ENCODE results near the gene PHLPP1. TPM values are rescaled to one million over a fixed set of nuclear protein-coding genes. Genes with fewer than 3 reads are reported as not detected.

The PHLPP1 gene
- total RNA-seq, 1 experiment from 2014 or later, result 14.7 TPM

- peaks cover 5 to 28% of the 10 kb centered on the region in 2 experiments for H3K4me1 ChIP-seq (ENCODE audit: control insufficient read depth in 1 of 2, insufficient read depth in 2 of 2, low read length in 2 of 2)
- H3K79me2 ChIP-seq (ENCODE audit: insufficient read depth, low read length), result no peaks in the 10 kb centered on the region
- H3K27me3 ChIP-seq (ENCODE audit: insufficient read depth, low read length), result no peaks in the 10 kb centered on the region
- H3K9ac ChIP-seq (ENCODE audit: low read length), result no peak overlapping the region
- intact Hi-C loops (cut with micrococcal nuclease), result no loop called here
- peak overlapping the region; percentile 39 for H3K4me2 ChIP-seq (ENCODE audit: low read length)
- no peak overlapping the region for H3K27ac ChIP-seq (ENCODE audit: low read depth, low read length)
- ChIA-PET POLR2A (interaction anchor here (0.7 kb wide), 1 partner anchor 33 kb away, joined by 3 read pairs; no protein-coding TSS in a partner anchor), RAD21 (ENCODE audit: low non-redundant PET in 1 of 2, low total read pairs in 2 of 2, uncharacterized antibody in 2 of 2, unreplicated experiment in 2 of 2) (no interaction called here), CTCF (no interaction called here)
- H3K9me2 ChIP-seq (ENCODE audit: insufficient read depth), result no peaks in the 10 kb centered on the region
- BruUV-seq (replicated peaks), result no TSS peak
- no peak overlapping the region for H3K4me3 ChIP-seq (replicated peaks in 1 of 2; ENCODE audit: low read depth in 1 of 2, low read length in 2 of 2)
- H2AFZ ChIP-seq (ENCODE audit: low read depth, low read length, poor library complexity, severe bottlenecking), result no peak overlapping the region
- peak; percentile 61 for DNase-seq (ENCODE audit: low read depth, low spot score)
- peak; percentile 80 for ATAC-seq
- H3K9me3 ChIP-seq (ENCODE audit: control insufficient read depth in 1 of 2, insufficient read depth in 1 of 2, low read depth in 1 of 2, low read length in 2 of 2), result no peaks in the 10 kb centered on the region
- H4K20me1 ChIP-seq (ENCODE audit: insufficient read depth), result no peaks in the 10 kb centered on the region
- no peaks in the 10 kb centered on the region for H3K36me3 ChIP-seq (ENCODE audit: control insufficient read depth in 1 of 2, insufficient read depth in 2 of 2, low read length in 2 of 2)
- TF ChIP-seq, protein P1, sequence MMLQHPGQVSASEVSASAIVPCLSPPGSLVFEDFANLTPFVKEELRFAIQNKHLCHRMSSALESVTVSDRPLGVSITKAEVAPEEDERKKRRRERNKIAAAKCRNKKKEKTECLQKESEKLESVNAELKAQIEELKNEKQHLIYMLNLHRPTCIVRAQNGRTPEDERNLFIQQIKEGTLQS (IDR thresholded peaks at IDR 0.05), result no peak
- TF ChIP-seq EZH2 (IDR thresholded peaks at IDR 0.05) (no peak), YY1 (IDR thresholded peaks at IDR 0.05; ENCODE audit: extremely low read depth, insufficient replicate concordance, low read depth, low read length) (no peak), CBX3 (IDR thresholded peaks at IDR 0.05; ENCODE audit: low read depth) (0 out of 2 replicates have a peak, but pooled peaks have one; percentile 29), CTCF (IDR thresholded peaks at IDR 0.05 in 2 of 3, conservative IDR thresholded peaks at IDR 0.05 in 1 of 3; ENCODE audit: borderline replicate concordance in 1 of 3, insufficient read depth in 1 of 3, low read depth in 2 of 3, low read length in 2 of 3) (no peak), SRF (IDR thresholded peaks at IDR 0.05; ENCODE audit: low read depth) (no peak), POLR2A (IDR thresholded peaks at IDR 0.05; ENCODE audit: borderline replicate concordance, extremely low read depth, insufficient read depth, insufficient read length) (no peak), ZBTB33 (IDR thresholded peaks at IDR 0.05; ENCODE audit: extremely low read depth, insufficient replicate concordance, low read length) (no peak), SP1 (IDR thresholded peaks at IDR 0.05; ENCODE audit: low read depth) (peak; percentile 53), POLR2AphosphoS5 (IDR thresholded peaks at IDR 0.05; ENCODE audit: low read depth, low read length) (0 out of 2 replicates have a peak, but pooled peaks have one; percentile 25), ZFX (IDR thresholded peaks at IDR 0.05) (no peak), TCF7L2 (IDR thresholded peaks at IDR 0.05; ENCODE audit: borderline replicate concordance, extremely low read depth, insufficient read depth, insufficient read length) (no peak), EGR1 (IDR thresholded peaks at IDR 0.05; ENCODE audit: low read depth) (no peak), RAD21 (IDR thresholded peaks at IDR 0.05; ENCODE audit: low read depth) (no peak), ELF1 (IDR thresholded peaks at IDR 0.05; ENCODE audit: borderline replicate concordance, low read depth) (no peak), CEBPB (IDR thresholded peaks at IDR 0.05; ENCODE audit: low read depth) (peak; percentile 38; the same call in 1 of the 2 replicates), JUND (IDR thresholded peaks at IDR 0.05) (0 out of 2 replicates have a peak, but pooled peaks have one; percentile 33), FOSL1 (IDR thresholded peaks at IDR 0.05; ENCODE audit: low read depth) (peak; percentile 36; the same call in 1 of the 2 replicates), EZH2phosphoT487 (IDR thresholded peaks at IDR 0.05; ENCODE audit: borderline replicate concordance) (no peak), SIN3A (IDR thresholded peaks at IDR 0.05; ENCODE audit: low read depth) (0 out of 2 replicates have a peak, but pooled peaks have one; percentile 36), ZNF274 (IDR thresholded peaks at IDR 0.05; ENCODE audit: low read depth, low read length) (no peak)
- TF ChIP-seq, protein P2, sequence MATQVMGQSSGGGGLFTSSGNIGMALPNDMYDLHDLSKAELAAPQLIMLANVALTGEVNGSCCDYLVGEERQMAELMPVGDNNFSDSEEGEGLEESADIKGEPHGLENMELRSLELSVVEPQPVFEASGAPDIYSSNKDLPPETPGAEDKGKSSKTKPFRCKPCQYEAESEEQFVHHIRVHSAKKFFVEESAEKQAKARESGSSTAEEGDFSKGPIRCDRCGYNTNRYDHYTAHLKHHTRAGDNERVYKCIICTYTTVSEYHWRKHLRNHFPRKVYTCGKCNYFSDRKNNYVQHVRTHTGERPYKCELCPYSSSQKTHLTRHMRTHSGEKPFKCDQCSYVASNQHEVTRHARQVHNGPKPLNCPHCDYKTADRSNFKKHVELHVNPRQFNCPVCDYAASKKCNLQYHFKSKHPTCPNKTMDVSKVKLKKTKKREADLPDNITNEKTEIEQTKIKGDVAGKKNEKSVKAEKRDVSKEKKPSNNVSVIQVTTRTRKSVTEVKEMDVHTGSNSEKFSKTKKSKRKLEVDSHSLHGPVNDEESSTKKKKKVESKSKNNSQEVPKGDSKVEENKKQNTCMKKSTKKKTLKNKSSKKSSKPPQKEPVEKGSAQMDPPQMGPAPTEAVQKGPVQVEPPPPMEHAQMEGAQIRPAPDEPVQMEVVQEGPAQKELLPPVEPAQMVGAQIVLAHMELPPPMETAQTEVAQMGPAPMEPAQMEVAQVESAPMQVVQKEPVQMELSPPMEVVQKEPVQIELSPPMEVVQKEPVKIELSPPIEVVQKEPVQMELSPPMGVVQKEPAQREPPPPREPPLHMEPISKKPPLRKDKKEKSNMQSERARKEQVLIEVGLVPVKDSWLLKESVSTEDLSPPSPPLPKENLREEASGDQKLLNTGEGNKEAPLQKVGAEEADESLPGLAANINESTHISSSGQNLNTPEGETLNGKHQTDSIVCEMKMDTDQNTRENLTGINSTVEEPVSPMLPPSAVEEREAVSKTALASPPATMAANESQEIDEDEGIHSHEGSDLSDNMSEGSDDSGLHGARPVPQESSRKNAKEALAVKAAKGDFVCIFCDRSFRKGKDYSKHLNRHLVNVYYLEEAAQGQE (IDR thresholded peaks at IDR 0.05; ENCODE audit: low read depth), result no peak
Observed at GRCh38 chr18:62863579-62864001, 148.2 kb downstream of the PHLPP1 start.

Measured in HCT116 (cell line).